Kidney (tissue), 14 donors: ENCODE data around the gene INSYN1. TPM values are rescaled to one million over a fixed set of nuclear protein-coding genes. Genes with fewer than 3 reads are reported as not detected.
"Not testable (repeated sequence)": the region's sequence is repeated elsewhere in the genome, so short reads cannot be mapped to it uniquely, and the experiment has no call there.

Experiments used
- DNase-seq, 5 donors: peaks; one replicate each; pipeline ENCODE4 v3.0.0-alpha.2; 2013 to 2020
- FAIRE-seq: peaks from 2 replicates; lab custom pipeline; 2012; peaks lifted over from hg19 to GRCh38; lab: Jason Lieb, UNC
- H3K27ac ChIP-seq, 2 donors: one replicate each; pipeline ENCODE4 v1.7.0; 2013; ENCODE audit warnings: low read depth in 2 of 2, low read length in 2 of 2, inconsistent platforms in 1 of 2
- H3K27me3 ChIP-seq: one replicate; pipeline ENCODE4 v1.7.1; 2013; ENCODE audit warnings: low read length, inconsistent platforms; ENCODE audit not compliant: control insufficient read depth, insufficient read depth
- H3K36me3 ChIP-seq, 3 donors: one replicate each; pipeline versions ENCODE4 v1.7.0 to v1.7.1; 2013; ENCODE audit warnings: low read length in 3 of 3, control low read depth in 1 of 3, inconsistent platforms in 1 of 3; ENCODE audit not compliant: insufficient read depth in 3 of 3, control insufficient read depth in 2 of 3
- H3K4me1 ChIP-seq, 3 donors: one replicate each; pipeline versions ENCODE4 v1.7.0 to v1.7.1; 2013; ENCODE audit warnings: low read length in 3 of 3, inconsistent platforms in 1 of 3, low read depth in 1 of 3; ENCODE audit not compliant: control insufficient read depth in 2 of 3, insufficient read depth in 2 of 3
- H3K4me3 ChIP-seq, 3 donors: one replicate each; pipeline versions ENCODE4 v1.7.0 to v1.8.1; 2013; ENCODE audit warnings: low read length in 3 of 3, control low read depth in 1 of 3, inconsistent platforms in 1 of 3
- H3K9ac ChIP-seq, 3 donors: one replicate each; pipeline versions ENCODE4 v1.7.0 to v1.7.1; 2013; ENCODE audit warnings: low read length in 3 of 3, control low read depth in 1 of 3, inconsistent platforms in 1 of 3
- H3K9me3 ChIP-seq, 3 donors: one replicate each; pipeline versions ENCODE4 v1.7.0 to v1.7.1; 2013; ENCODE audit warnings: low read length in 3 of 3, control low read depth in 1 of 3, inconsistent platforms in 1 of 3; ENCODE audit not compliant: control insufficient read depth in 2 of 3, insufficient read depth in 1 of 3
- intact Hi-C: fragments of 100-400 bp; cut with DNase I; formaldehyde crosslinking; loops from one replicate; pipeline ENCODE4 v1.11.1; 2022
- polyA plus RNA-seq: library from polyadenylated mRNA; stranded (reverse); fragments of 350-450 nt; fragmentation: Illumina TruSeq; extraction: RNeasy Lipid Tissue Mini Kit (QIAGEN cat#74804); gene quantifications from one replicate; pipeline ENCODE4 v1.2.3, GENCODE V29; 2014; ENCODE audit warnings: low read depth, low replicate concordance; ENCODE audit not compliant: insufficient read depth
- total RNA-seq: library from RNA; stranded (reverse); fragmentation: NEBNext Ultra II Directional; extraction: Animal tissue kit (Norgen Biotek cat#: 25700); gene quantifications from one replicate; pipeline ENCODE4 v1.2.1, GENCODE V29; 2021
- TF ChIP-seq, protein P1 (sequence below): IDR thresholded peaks from 3 replicates; pipeline ENCODE4 v1.5.1; 2012; ENCODE audit warnings: mild to moderate bottlenecking, moderate library complexity, borderline replicate concordance; ENCODE audit not compliant: insufficient read depth; ENCODE audit errors: extremely low read depth
- donor health status: control.
- donor health status: control.
- donor health status: control.
- donor health status: control.
- donor health status: control.
- donor health status: DM: yes; HTN: yes; CAD: no.
- donor health status: Normal renal cell carcinoma (clear cell type).

The INSYN1 gene
- total and polyA plus RNA-seq, 2 donors from 2014 or later, result 4.2 to 39.6 TPM

DNA sequence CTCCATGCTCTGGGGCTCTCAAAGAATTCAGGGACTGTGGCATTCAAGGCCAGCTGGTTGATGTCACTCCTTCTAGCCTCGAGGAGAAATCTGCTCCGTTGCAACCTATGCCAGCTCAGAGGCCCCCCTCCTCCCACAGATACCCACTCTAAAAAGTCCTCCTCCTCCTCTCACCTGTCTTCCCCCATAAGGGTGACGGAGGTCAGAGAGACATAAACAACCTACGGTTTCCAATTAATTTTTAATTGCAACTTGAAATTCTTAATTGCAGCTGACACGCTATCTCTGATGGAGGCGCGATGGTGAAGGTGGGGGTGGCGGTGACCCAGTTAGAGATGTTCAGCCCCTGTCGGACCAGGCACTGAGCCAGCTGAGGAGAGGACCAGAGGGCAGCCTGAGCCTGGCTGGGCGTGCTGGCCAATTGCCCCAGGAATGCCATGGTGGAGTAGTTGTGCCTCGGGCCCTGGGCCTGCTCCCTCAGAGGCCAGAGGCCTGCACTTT, 43.2 kb upstream of the INSYN1 start:
- Histone ChIP-seq H3K4me3 (no peak overlapping the region), H3K36me3 (no peaks in the 10 kb centered on the region), H3K9ac (no peak overlapping the region), H3K9me3 (no peaks in the 10 kb centered on the region), H3K4me1 (peaks cover 0 to 8% (median 0%) of the 10 kb centered on the region in 3 donors), H3K27me3 (no peaks in the 10 kb centered on the region), H3K27ac (no peak overlapping the region)
- intact Hi-C loops, result no loop called here
- peak in 4 of 5 donors; percentile 50 to 77 (median 59) for DNase-seq
- FAIRE-seq, result no peak
- TF ChIP-seq, protein P1, sequence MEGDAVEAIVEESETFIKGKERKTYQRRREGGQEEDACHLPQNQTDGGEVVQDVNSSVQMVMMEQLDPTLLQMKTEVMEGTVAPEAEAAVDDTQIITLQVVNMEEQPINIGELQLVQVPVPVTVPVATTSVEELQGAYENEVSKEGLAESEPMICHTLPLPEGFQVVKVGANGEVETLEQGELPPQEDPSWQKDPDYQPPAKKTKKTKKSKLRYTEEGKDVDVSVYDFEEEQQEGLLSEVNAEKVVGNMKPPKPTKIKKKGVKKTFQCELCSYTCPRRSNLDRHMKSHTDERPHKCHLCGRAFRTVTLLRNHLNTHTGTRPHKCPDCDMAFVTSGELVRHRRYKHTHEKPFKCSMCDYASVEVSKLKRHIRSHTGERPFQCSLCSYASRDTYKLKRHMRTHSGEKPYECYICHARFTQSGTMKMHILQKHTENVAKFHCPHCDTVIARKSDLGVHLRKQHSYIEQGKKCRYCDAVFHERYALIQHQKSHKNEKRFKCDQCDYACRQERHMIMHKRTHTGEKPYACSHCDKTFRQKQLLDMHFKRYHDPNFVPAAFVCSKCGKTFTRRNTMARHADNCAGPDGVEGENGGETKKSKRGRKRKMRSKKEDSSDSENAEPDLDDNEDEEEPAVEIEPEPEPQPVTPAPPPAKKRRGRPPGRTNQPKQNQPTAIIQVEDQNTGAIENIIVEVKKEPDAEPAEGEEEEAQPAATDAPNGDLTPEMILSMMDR, result no peak

DNA sequence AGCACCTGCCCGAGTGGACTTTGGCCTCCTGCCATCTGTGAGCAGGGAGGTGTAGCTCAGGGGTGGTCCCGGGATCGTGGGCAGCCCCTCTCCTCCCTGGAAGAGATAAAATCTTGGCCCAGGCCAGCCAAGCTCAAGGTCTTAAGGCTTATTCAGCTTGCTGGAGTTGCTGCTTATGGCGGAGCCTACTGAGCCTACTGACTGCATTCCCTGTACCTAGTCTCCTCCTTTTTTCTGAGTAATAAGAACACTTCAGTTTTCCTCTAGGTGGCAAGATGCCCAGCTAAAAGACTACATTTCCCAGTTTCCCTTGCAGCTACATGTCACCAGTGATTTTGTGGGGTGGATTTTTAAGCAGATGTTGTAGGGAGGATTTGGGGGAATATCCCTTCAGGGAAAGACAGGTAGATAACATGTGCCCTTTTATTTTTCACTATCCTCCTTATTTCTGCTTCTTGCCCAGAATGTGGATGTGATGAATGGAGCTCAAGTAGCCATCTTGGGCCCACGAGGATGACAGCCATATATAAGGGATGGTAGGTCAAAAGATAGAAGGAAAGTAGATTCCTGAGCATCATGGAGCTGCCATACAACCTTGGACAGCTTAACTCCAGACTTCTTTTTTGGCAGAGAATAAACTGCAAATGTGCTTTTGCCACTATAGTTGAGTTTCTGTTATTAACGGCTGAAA, 41.4 kb upstream of the INSYN1 start:
- Histone ChIP-seq H3K9me3 (no peaks in the 10 kb centered on the region), H3K4me1 (peaks cover 0 to 8% (median 0%) of the 10 kb centered on the region in 3 donors), H3K36me3 (no peaks in the 10 kb centered on the region), H3K9ac (no peak overlapping the region), H3K27ac (no peak overlapping the region), H3K27me3 (no peaks in the 10 kb centered on the region), H3K4me3 (no peak overlapping the region)
- DNase-seq (no peak), FAIRE-seq (no peak)
- TF ChIP-seq, protein P1, result no peak
- intact Hi-C loops, result no loop called here

DNA sequence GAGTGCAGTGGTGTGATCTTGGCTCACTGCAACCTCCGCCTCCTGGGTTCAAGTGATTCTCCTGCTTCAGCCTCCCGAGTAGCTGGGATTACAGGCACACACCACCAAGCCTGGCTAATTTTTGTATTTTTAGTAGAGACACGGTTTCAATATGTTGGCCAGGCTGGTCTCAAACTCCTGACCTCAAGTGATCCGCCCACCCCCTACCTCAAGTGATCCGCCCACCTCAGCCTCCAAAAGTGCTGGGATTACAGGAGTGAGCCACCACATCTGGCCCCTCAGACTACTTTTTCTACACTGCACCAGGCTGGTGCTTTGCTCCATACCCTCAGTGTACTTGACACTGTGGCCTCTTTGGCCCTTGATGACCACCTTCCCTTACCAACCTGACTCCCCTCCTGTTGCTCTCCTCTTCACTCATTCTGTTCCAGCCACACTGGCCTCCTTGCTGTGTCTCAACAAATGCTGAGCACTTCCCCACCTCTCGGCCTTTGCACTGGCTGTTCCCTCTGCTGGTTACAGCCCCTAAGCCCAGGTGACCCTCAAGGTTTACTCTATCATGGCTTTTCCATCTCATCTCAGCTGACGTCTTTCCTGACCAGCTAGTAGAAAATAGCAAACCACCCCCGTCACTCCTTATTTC, 39.9 kb upstream of the INSYN1 start:
- H3K4me3 ChIP-seq, H3K27me3 ChIP-seq, H3K4me1 ChIP-seq, intact Hi-C loops, H3K36me3 ChIP-seq, H3K9ac ChIP-seq, FAIRE-seq, H3K27ac ChIP-seq, DNase-seq, H3K9me3 ChIP-seq: not testable (repeated sequence)

DNA sequence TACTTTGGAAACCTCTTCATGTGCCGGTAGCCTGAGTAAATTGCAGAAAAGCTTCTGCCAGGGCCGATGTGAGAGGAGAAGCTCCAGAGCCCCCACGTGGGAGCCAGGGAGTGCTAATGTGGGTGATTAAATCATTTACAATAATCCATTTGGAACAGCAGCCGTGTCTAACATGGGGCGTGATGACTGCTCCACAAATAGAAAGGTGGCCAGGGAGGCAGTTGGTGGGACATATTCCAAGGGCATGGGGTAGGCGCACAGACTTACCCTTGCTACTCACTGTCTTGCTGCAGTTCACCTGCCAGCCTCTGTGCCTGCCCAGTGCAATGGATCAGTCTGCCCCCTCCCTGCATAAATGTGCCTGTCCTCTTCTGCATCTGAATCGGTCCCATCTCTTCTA, 39.3 kb upstream of the INSYN1 start:
- Histone ChIP-seq H3K4me3 (no peak overlapping the region), H3K9me3 (no peaks in the 10 kb centered on the region), H3K36me3 (no peaks in the 10 kb centered on the region), H3K4me1 (peaks cover 0 to 7% (median 0%) of the 10 kb centered on the region in 3 donors), H3K9ac (no peak overlapping the region), H3K27me3 (no peaks in the 10 kb centered on the region), H3K27ac (no peak overlapping the region)
- no peak for DNase-seq
- no peak for FAIRE-seq
- intact Hi-C loops, result no loop called here
- TF ChIP-seq, protein P1, result no peak
